WTC11 (cell line): ENCODE measurements around the gene AMDHD2.

Source experiments
- ATF2 ChIP-seq: sonication (generic); formaldehyde crosslinking; IDR thresholded peaks from 2 replicates; pipeline ENCODE4 v1.8.1; 2022; ENCODE audit warnings: low read depth, missing genetic modification reagents, borderline replicate concordance
- CTCF ChIP-seq: fragments of 200-600 bp; IDR thresholded peaks from 2 replicates; pipeline ENCODE4 v1.8.0; 2022; ENCODE audit warnings: antibody characterized with exemption
- ETV6 ChIP-seq: sonication (generic); formaldehyde crosslinking; IDR thresholded peaks from 2 replicates; pipeline ENCODE4 v1.8.1; 2022; ENCODE audit warnings: mild to moderate bottlenecking, missing genetic modification reagents
- NFYB ChIP-seq: sonication (generic); formaldehyde crosslinking; conservative IDR thresholded peaks from 2 replicates; pipeline ENCODE4 v1.8.0; 2022; ENCODE audit warnings: low read depth, missing genetic modification reagents
- TEAD4 ChIP-seq: sonication (generic); formaldehyde crosslinking; IDR thresholded peaks from 2 replicates; pipeline ENCODE4 v1.8.0; 2022; ENCODE audit warnings: mild to moderate bottlenecking, missing genetic modification reagents
- ZBTB43 ChIP-seq: sonication (generic); formaldehyde crosslinking; IDR thresholded peaks from 2 replicates; pipeline ENCODE4 v1.8.1; 2023; ENCODE audit warnings: mild to moderate bottlenecking, missing genetic modification reagents

- no peak for TF ChIP-seq CTCF
- no peak for TF ChIP-seq TEAD4
- TF ChIP-seq ZBTB43: no peak
- TF ChIP-seq ETV6 (CRISPR knock-in tag): no peak
- no peak for TF ChIP-seq NFYB
- no peak for TF ChIP-seq ATF2 (CRISPR knock-in tag)
Observed at GRCh38 chr16:2497695-2498484, 22.3 kb upstream of the AMDHD2 start.
